DMS79 treated with DMSO at 0.1 percent for 48 hours (cell line): Measurements from ENCODE around the gene PTPRD.
"Not testable (repeated sequence)": the region's sequence is repeated elsewhere in the genome, so short reads cannot be mapped to it uniquely, and the experiment has no call there.

ENCODE experiments used
- DNase-seq: peaks from one replicate; lab custom pipeline; 2025; lab: John Stamatoyannopoulos, UW

PTPRD gene

GRCh38 chr9:9002826-9003583 is 1609.8 kb downstream of the PTPRD start:
- no peak for DNase-seq

GRCh38 chr9:8980496-8981013 is 1632.2 kb downstream of the PTPRD start:
- no peak for DNase-seq

DNA sequence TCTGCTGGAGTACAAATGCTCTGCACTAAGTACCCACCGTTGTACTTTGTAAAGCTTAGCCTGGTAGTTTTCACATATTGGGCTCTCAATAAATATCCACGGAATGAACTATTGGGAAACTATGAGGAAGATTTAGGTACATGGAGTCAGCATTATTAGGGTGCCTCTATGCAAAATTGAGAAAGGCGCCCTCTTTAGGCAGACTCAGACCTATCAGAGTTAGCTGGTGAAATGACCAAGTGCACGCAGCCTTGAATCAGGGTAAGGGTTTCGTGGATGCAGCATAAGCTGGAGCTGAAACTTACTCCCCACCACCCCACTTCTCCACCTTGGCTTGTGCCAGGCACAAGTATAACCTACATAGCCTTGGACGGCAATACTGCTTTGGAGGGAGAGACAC is 1634.5 kb downstream of the PTPRD start:
- no peak for DNase-seq

- DNase-seq = not testable (repeated sequence)
Observed at GRCh38 chr9:8968350-8968749, 1644.5 kb downstream of the PTPRD start.

GRCh38 chr9:8963885-8964284 is 1648.9 kb downstream of the PTPRD start:
- no peak for DNase-seq

GRCh38 chr9:8962084-8962483 is 1650.7 kb downstream of the PTPRD start:
- no peak for DNase-seq

DNA sequence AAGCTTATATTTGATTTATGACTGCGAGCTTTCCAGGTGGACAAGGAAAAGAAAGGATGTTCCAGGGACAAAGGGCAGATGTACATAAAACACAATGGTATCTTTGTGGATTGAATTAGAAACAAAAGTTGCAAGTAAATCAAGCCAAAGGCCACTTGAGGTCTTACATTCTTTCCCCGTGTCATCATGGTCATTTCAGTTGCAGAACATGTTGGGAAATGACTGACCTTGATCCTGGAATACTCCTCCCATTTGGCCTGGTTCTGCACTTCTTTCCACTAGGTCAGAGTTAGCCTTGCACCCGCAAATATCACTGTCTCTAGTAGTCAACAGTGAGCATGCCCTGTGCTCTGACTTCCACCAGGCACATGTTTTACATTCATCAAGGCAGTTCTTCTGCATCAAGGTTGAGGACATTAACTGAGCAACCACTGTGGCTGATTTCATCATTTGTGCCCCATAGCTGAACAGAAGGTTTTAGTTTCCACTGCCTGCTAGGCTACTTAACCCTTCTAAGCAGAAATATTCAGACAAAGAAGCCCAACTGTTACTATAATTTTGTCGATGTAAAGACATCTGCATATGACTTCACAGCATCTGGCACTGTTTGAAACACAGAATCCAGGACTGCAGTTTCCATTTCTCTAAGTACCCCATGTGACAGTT is 1651.5 kb downstream of the PTPRD start:
- no peak for DNase-seq

GRCh38 chr9:8960254-8960653 is 1652.5 kb downstream of the PTPRD start:
- DNase-seq = no peak

DNA sequence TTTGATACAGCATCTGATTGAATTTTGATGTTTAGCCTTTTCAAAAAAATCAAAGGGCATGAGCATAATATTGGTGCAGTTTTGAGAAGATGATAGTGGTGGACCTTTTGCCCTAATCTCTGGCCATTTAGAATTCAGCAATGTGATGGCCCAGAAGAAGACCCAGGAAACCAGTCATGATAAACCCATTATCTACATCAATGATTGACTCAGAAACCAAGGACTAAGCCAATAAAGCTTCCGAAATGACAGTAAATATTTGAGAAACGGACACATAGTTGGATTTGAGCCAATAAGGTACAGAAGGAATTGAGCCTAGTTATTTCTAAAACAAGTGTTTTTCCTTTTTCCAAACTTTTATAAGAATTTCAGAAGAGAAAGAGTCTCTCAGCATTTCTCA is 1654.4 kb downstream of the PTPRD start:
- no peak for DNase-seq

GRCh38 chr9:8955315-8955714 is 1657.5 kb downstream of the PTPRD start:
- DNase-seq = no peak

DNA sequence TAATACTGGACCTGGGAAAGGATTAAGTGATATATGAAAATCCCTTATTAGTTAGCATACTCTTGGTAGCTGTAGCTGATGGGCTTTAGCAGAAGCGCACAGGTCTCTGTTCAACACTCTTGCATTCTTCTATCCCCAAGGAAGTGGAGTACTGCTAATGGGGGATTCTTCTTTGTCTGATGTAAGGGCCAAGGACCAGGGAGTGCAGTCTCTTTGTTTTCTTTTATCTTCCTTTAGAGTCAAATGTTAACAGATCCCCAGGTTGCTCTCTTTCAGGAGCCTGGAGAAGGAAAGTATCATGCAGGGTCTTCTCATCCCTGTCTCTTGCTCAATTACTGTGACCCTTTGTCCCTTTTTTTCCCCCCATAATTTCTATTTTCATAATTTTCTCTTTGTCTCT is 1666.3 kb downstream of the PTPRD start:
- DNase-seq = no peak

- no peak for DNase-seq
Observed at GRCh38 chr9:8943392-8943791, 1669.4 kb downstream of the PTPRD start.

DNA sequence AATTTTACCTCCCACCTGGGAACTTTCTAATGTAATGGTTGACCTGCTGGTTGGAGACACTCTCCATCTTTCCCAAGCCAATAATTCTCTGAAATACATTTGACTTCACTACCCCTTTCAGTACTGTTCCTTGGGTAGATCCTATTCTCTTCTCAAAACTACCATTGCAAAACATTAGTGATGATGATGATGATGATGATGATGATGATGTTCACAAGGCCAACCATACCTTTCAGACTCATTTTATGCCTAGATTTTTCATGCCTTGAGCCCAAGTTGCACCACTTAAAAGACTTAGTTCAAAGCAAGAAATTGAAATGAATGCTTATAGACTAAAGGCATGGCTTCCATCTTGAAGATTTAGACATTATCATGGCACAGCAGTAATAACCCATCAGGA is 1672.2 kb downstream of the PTPRD start:
- no peak for DNase-seq

GRCh38 chr9:8926461-8926860 is 1686.3 kb downstream of the PTPRD start:
- no peak for DNase-seq

DNA sequence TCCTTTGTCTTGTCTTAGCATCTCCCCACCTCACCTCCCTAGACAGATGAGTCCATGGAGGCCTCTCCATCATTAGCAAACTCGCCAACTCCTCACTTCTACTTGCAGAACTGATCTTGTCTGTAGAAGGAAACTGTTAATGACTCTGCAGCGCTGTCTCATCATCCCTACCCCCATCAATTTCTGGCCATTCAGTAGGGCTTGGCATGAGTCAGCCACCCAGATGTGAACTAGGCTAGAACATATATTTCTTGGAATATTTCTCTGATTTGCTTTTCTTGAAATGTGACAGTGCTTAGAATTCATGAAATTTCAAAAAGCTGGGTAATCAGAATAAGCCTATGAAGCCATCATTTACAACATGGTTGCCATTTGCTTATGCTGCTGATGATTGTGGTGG is 1688.2 kb downstream of the PTPRD start:
- no peak for DNase-seq

GRCh38 chr9:8920478-8921183 is 1692.2 kb downstream of the PTPRD start:
- DNase-seq = not testable (repeated sequence)

DNA sequence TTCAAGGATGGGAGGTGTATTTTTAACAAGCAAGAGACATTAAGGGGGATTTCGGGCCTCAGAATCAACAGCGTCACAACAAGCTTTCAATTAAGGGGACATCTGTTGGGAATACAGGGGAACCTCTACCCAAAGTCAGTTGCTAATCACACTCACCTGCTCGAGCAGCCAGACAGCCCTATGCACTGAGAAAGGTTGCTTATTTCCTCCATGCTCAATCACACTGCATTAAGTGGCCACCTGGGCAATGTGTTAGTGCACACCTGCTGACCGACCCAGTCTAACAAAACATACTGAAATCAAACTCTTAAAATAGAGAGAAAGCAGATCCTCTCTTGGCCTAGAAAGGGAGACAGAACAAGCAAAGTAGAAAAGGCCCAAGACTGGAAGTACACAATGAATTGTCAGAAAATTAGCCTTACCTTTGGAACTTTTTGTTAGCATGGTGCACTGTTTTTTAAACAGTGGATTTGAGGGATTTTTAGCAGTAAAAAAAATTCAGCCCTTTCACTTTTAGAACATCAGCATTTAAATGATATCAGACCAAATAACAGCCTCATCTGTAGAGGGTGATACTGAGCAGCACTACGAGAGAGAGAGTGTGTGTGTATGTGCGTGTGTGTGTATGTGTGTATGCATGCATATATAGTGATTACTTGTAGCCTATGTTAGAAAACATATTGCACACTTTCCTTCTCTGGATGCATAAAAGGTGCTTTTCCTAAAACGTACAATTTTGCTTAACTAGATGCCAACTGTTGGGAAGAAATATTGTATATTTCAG is 1694.7 kb downstream of the PTPRD start:
- peak; percentile 57 for DNase-seq

GRCh38 chr9:8916771-8917170 is 1696.0 kb downstream of the PTPRD start:
- DNase-seq = no peak

DNA sequence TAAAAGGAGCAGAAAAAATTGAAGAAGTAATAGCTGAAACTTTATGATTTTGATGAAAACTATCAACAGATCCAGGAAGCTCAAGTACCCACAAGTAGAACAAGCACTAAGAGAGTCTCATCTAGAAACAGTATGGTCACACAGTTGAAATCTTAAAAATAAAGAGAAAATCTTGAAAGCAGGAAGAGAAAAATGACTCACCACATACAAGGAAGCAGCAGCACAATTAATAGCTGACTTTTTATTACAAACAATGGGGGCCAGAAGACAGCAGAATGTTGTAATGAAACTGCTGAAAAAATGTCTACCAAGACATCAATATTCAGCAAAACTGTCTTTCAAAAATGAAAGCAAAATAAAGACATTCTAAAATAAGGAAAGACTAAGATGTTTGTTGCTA is 1704.9 kb downstream of the PTPRD start:
- no peak for DNase-seq

DNA sequence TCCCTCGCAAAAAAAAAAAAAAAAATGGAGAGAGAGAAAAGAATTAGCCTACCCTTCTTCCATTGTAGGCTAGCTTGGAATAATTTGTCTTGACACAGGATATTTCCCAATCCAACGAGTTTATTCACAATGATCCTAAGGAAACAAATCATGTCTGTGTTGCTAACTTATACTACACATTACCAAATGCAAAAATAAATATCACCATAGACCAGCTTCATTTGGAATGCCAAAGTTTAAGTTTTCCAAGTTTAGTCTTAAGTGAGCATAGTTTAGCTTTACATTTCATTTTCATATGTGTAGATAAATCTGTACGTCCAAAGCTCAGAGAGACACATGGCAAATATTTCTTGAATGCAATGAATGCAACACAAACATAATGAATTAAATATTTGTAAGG is 1707.1 kb downstream of the PTPRD start:
- no peak for DNase-seq

GRCh38 chr9:8904771-8905515 is 1707.9 kb downstream of the PTPRD start:
- DNase-seq = no peak
